GM19238 (cell line): ENCODE results near the gene MRGPRD.

ENCODE experiments used
- DNase-seq: peaks from one replicate; pipeline ENCODE4 v3.0.0; 2011; ENCODE audit warnings: low spot score; ENCODE audit not compliant: insufficient read length

The MRGPRD gene

DNA sequence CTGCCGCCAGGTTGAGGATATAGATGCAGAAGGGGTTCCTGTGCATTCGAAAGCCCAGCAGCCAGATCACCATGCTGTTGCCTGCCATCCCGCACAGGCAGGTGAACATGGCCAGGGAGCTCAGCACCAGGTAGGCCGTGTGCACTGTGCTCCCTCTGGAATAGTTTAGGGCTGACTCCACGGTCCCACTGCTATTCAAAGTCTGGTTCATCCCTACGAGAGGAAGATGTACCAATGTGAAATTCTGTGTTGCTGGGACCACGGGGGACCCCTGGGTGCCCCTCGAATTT, at the start of gene MRGPRD:
TSS of gene MRGPRD (minus strand) at position 211 of the 290 bp plus-strand sequence. CDS start at position 211, 0 bp downstream.
- no peak for DNase-seq

DNA sequence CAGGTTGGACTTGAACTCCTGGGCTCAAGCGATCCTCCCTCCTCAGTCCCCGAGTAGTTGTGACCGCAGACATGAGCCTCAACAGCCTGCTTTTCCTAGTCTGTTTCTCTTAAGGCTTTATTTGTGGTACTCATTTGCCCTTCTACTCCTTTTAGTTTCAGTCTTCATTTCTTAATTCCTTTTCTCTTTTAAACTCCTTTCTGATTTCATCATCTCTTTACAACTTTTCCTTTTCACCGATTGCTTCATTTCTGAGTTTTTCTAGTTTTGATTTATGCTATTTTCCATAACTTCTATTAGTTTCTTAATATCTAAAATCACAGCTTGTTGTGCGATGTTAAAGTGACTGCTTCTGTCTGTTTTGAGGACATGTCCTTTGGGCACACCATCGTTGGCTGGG, 49.5 kb upstream of the MRGPRD start:
- DNase-seq: no peak

GRCh38 chr11:69027704-69028372, 47.1 kb upstream of the MRGPRD start:
- DNase-seq: no peak

DNA sequence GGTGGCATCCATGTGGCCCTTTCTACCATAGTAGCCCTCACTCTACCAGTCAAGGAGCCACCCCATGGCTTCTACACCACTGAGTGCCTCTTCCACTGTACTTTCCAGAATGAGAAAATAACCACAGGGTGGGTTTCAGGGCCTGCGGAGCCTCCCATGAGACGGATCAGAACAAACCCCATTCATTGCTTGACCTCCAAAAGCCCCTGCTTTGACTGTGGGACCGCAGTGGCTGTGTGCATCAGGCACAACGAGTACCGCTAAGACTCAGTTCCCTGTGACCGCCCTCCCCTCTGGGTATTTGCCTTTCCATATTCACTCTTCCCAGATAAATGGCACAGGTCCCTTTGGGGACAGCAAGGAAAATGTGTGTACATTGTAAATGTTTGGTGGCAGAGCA, 43.7 kb upstream of the MRGPRD start:
- DNase-seq: no peak

- DNase-seq: no peak
These were observed 41.5 kb upstream of the MRGPRD start for GRCh38 chr11:69022260-69022659.

DNA sequence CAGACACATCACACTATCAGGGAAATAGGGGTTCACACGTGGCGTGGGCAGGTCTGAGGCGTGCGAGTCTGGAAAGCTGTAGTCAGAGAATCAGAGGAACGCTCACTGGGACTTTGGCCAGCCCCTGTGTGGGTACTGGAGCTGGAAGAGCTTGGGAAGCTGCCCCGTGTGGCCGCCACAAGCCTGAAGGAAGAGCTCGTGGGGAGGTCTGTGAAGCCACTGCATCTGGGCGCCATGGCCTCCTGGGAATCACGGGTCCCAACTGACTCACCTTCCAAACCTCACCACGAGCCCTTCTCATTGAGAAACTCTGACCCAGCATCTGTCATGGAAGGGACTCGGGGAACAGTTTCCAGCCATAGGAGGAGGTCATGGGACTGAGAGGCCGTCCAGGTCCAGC, 38.1 kb upstream of the MRGPRD start:
- no peak for DNase-seq

DNA sequence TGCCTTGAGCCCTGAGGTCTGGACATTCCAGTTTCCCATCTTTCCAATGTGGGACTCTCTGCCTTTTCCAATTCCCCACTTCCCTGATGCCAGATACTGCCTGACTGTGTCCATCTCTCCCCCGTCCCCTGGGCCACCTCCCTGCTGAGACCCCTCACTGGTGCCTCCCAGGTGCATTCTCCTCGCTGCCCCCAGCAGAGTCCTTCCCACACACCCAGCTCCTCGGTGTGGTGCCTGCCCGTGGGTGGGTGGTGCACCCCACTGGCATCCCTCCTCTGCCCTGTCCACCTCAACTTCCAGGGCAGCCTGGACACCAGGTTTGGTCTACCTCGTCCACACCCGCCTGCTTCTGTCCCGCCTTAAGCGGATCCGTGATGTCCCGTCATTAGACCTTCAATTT, 37.2 kb upstream of the MRGPRD start:
- no peak for DNase-seq

GRCh38 chr11:69014898-69015549, 34.2 kb upstream of the MRGPRD start:
- no peak for DNase-seq

- no peak for DNase-seq
These were observed 33.5 kb upstream of the MRGPRD start for GRCh38 chr11:69014084-69014851.

DNA sequence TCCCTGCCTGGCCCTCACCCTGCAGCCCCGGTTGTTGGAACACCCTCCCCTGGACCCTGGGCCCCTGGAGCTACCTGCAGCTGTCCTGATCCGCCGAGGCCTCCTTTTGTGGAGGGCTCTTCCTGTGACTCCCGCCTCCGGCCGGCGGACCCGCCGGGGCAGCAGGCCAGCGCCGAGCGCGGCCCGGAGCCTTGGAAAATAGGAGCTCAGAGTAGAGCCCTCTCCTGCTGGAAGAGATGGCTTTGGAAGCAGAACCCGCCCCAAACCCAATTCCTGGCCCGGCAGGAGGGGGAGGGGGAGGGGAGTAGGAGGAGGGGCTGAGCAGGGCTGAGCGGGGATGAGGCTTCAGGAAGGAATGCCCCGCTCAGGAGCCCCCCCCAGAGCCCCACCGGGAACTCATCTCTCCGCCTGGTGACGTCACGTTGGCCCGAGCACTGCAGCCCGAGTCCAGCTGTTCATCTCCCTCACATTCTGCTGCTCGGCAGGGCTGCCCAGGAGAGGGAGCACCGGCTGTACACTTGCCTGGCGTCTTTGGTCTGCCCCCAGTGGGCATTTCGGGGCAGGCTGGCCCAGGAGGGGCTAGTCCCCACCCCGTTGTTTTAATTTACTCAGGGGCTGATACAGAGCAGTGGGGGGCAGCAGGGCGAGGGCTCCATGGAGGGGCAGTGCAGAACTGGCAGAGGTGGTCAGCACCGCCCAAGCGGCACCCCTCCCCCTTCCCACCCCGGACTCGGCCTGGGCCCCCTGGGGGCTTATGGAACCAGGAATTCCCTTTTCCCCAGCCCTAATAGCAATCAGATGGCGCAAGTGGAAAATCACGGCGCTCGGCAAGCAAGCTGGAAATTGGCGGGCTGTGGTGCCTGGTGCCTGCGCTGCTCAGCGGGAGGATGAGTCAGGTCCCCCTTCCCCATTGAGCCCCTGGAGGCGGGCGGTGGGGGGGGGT, 32.5 kb upstream of the MRGPRD start, which contains the start of gene MRGPRF:
TSS of gene MRGPRF (minus strand) at position 238 of the 943 bp plus-strand sequence. CDS start 3,345 bp downstream, outside the sequence.
- DNase-seq: no peak

DNA sequence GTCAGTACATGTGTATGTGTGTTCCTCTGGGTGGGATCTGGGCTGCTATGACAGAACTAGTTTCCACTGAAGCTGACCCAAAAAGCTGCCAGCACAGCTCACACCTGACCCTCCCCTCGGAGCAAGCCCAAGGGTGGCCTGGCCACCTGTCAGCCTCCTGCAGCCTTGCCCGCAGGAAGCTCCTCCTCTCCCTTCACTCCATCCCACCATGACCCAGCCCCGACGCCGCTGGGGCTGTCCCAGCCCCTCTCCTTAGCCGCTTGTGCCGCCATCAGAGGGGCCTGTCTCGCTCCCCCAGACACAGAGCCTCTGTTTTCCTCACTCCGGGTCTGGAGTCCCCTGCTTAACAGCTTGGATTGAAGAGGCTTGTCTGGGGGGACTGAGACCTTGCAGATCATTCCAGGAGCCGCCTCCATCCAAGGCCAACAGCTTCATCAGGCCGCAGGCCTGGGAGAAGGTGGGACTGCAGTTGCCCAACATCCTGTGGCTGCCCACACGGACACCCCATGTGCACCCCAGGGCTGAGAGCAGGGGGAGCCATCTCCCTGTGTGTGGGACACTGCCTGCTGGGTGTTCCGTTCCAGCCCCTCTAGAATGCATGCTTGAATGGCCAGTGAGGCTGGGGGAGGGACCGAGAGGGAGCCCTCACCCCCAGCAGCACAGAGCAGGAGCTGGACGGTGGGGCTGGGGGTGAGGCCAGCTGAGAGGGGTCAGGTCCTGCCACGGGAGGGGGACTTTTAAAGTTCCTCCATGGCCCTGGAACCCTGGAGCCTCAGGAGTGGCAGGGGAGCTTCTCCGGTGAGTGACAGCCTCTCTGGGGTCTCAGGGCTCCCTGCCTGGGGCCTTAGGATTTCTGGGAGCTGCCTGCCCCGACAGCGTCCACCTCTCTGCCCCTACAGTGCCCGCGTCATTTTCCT, 31.6 kb upstream of the MRGPRD start:
- no peak for DNase-seq

GRCh38 chr11:69011624-69012091, 30.9 kb upstream of the MRGPRD start:
- no peak for DNase-seq

- DNase-seq: no peak
These were observed 30.3 kb upstream of the MRGPRD start for GRCh38 chr11:69010964-69011623.

- DNase-seq: no peak
These were observed 29.6 kb upstream of the MRGPRD start for GRCh38 chr11:69010361-69010891.

GRCh38 chr11:69009441-69010211, 28.8 kb upstream of the MRGPRD start:
- DNase-seq: no peak

- no peak for DNase-seq
These were observed 28.1 kb upstream of the MRGPRD start for GRCh38 chr11:69008737-69009440.

- DNase-seq: no peak
These were observed 27.2 kb upstream of the MRGPRD start for GRCh38 chr11:69007975-69008381.

DNA sequence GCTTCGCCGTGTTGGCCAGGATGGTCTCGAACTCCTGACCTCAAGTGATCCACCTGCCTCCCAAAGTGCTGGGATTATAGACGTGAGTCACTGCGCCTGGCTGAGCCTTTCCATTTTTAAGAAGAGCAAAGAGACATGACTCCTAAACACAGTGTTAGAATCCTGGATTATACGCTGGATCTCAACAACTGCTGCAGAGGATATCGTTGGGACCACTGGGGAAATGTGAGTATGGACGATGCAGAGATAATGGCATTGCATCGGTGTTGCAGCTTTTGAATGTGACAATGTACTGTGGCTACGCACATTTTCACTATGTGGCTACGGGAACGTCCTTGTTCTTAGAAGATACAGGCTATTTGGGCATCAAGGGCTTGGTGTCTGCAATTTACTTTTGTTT, 26.0 kb upstream of the MRGPRD start:
- DNase-seq: no peak
